ENCODE measurements around the gene ZNF28. TPM values are rescaled to one million over a fixed set of nuclear protein-coding genes. Genes with fewer than 3 reads are reported as not detected.
A peak's percentile ranks its signal among the peaks of the same experiment; 100 is the strongest.
"Not testable (repeated sequence)": the region's sequence is repeated elsewhere in the genome, so short reads cannot be mapped to it uniquely, and the experiment has no call there.

Gene ZNF28
- total RNA-seq, 2 experiments from 2014 or later, result 15.7 to 17.9 TPM

DNA sequence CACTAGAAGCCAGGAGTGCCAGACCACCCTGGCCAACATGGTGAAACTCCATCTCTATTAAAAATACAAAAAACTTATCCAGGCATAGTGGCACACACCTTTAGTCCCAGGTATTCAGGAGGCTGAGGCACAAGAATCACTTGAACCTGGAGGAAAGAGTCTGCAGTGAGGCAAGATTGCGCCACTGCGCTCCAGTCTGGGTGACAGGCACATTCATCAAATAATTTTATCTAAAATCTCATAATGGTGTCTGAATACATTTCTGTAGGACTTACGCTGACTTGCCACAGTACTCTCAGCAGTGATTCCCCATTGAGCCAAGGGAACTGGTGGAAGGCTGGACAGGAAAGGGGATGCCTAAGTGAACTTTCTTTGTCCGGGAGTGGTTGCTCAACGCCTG is 4.3 kb upstream of the ZNF28 start:
- H2AFZ ChIP-seq (ENCODE audit: low read length), result no peak overlapping the region
- H4K20me1 ChIP-seq (ENCODE audit: insufficient read depth, low read length), result no peaks in the 10 kb centered on the region
- no peak overlapping the region for H3K4me3 ChIP-seq (ENCODE audit: low read depth, low read length, poor library complexity, severe bottlenecking)
- ChIA-PET POLR2A (no interaction called here), CTCF (ENCODE audit: unreplicated experiment) (no interaction called here)
- no TSS peak for BruUV-seq (replicated peaks)
- H3K79me2 ChIP-seq (ENCODE audit: insufficient read depth, low read depth, low read length), result no peaks in the 10 kb centered on the region
- no peak overlapping the region for H3K4me2 ChIP-seq (ENCODE audit: low read length)
- no peak for DNase-seq (ENCODE audit: low spot score)
- H3K36me3 ChIP-seq (ENCODE audit: insufficient read depth, low read length), result no peaks in the 10 kb centered on the region
- H3K9me2 ChIP-seq (ENCODE audit: insufficient read depth, low read length), result no peaks in the 10 kb centered on the region
- H3K9me3 ChIP-seq (ENCODE audit: low read length), result peaks cover 3% of the 10 kb centered on the region; the same call in 1 of the 2 replicates
- H3K4me1 ChIP-seq (ENCODE audit: insufficient read depth, low read length, poor library complexity, severe bottlenecking), result no peaks in the 10 kb centered on the region
- TF ChIP-seq EZH2phosphoT487 (IDR thresholded peaks at IDR 0.05; ENCODE audit: borderline replicate concordance, low read depth, low read length) (no peak), CTCF (conservative IDR thresholded peaks at IDR 0.05; ENCODE audit: low read length) (no peak)
- intact Hi-C loops (cut with micrococcal nuclease; ENCODE audit: unreplicated experiment), result no loop called here
- H3K27ac ChIP-seq (ENCODE audit: low read depth, low read length, poor library complexity, severe bottlenecking), result no peak overlapping the region

GRCh38 chr19:52823676-52824075 is 2.2 kb upstream of the ZNF28 start:
- CTCF ChIA-PET (ENCODE audit: unreplicated experiment), result no interaction called here
- Histone ChIP-seq H4K20me1 (ENCODE audit: insufficient read depth, low read length) (no peaks in the 10 kb centered on the region), H3K9me2 (ENCODE audit: insufficient read depth, low read length) (no peaks in the 10 kb centered on the region), H3K27ac (ENCODE audit: low read depth, low read length, poor library complexity, severe bottlenecking) (no peak overlapping the region), H2AFZ (ENCODE audit: low read length) (no peak overlapping the region), H3K4me3 (ENCODE audit: low read depth, low read length, poor library complexity, severe bottlenecking) (no peak overlapping the region), H3K4me2 (ENCODE audit: low read length) (no peak overlapping the region), H3K79me2 (ENCODE audit: insufficient read depth, low read depth, low read length) (no peaks in the 10 kb centered on the region), H3K36me3 (ENCODE audit: insufficient read depth, low read length) (no peaks in the 10 kb centered on the region), H3K9me3 (ENCODE audit: low read length) (peaks cover 3% of the 10 kb centered on the region; the same call in 1 of the 2 replicates), H3K4me1 (ENCODE audit: insufficient read depth, low read length, poor library complexity, severe bottlenecking) (no peaks in the 10 kb centered on the region)
- TF ChIP-seq CTCF (conservative IDR thresholded peaks at IDR 0.05; ENCODE audit: low read length) (no peak), EZH2phosphoT487 (IDR thresholded peaks at IDR 0.05; ENCODE audit: borderline replicate concordance, low read depth, low read length) (no peak)
- intact Hi-C loops (cut with micrococcal nuclease; ENCODE audit: unreplicated experiment), result loop anchor here (5.0 kb wide), 1 partner anchor 34 kb away; the partner anchor contains the start of gene ZNF468
- DNase-seq (ENCODE audit: low spot score), result no peak
- POLR2A ChIA-PET, result interaction anchor here (0.6 kb wide), 2 partner anchors 15 to 19 kb away, joined by 3 to 4 read pairs; no protein-coding TSS in a partner anchor
- BruUV-seq (replicated peaks), result no TSS peak

- H3K4me1 ChIP-seq (ENCODE audit: insufficient read depth, low read length, poor library complexity, severe bottlenecking); H3K27ac ChIP-seq (ENCODE audit: low read depth, low read length, poor library complexity, severe bottlenecking); H2AFZ ChIP-seq (ENCODE audit: low read length); H3K9me2 ChIP-seq (ENCODE audit: insufficient read depth, low read length); CTCF ChIA-PET (ENCODE audit: unreplicated experiment); H4K20me1 ChIP-seq (ENCODE audit: insufficient read depth, low read length); POLR2A ChIA-PET; H3K79me2 ChIP-seq (ENCODE audit: insufficient read depth, low read depth, low read length); BruUV-seq (replicated peaks); H3K9me3 ChIP-seq (ENCODE audit: low read length): not testable (repeated sequence)
- DNase-seq (ENCODE audit: low spot score), result peak; percentile 18
- intact Hi-C loops (cut with micrococcal nuclease; ENCODE audit: unreplicated experiment), result loop anchor here (5.0 kb wide), 1 partner anchor 37 kb away; the partner anchor contains the start of gene ZNF468
- Histone ChIP-seq H3K4me3 (ENCODE audit: low read depth, low read length, poor library complexity, severe bottlenecking) (peak overlapping the region; percentile 87), H3K36me3 (ENCODE audit: insufficient read depth, low read length) (peaks cover 28% of the 10 kb centered on the region), H3K4me2 (ENCODE audit: low read length) (peak overlapping the region; percentile 90)
These were observed 795 bp downstream of the ZNF28 start for GRCh38 chr19:52820472-52821203.

Data from OCI-LY7 (cell line).